PFSK-1 (cell line): ENCODE measurements around the gene POMP.

Source experiments
- FOXP2 ChIP-seq: optimal IDR thresholded peaks from 2 replicates; pipeline ENCODE3; 2011; ENCODE audit warnings: borderline replicate concordance, control low read depth, inconsistent platforms; ENCODE audit not compliant: insufficient read depth; ENCODE audit errors: extremely low read length, extremely low read depth
- POLR2AphosphoS5 ChIP-seq: IDR thresholded peaks from 2 replicates; pipeline ENCODE4 v1.6.1; 2012; ENCODE audit warnings: low read depth, mild to moderate bottlenecking, control low read depth, low read length, moderate library complexity
- REST ChIP-seq, 2 experiments: IDR thresholded peaks; 2 replicates each; pipeline versions ENCODE4 v1.6.1 to v1.8.0; 2011 to 2012; ENCODE audit warnings: low read depth in 2 of 2, low read length in 2 of 2, control low read depth in 1 of 2, inconsistent platforms in 1 of 2, mild to moderate bottlenecking in 1 of 2, moderate library complexity in 1 of 2; ENCODE audit not compliant: insufficient read depth in 1 of 2
- SIN3A ChIP-seq: IDR thresholded peaks from 2 replicates; pipeline ENCODE4 v1.6.1; 2012; ENCODE audit warnings: mild to moderate bottlenecking, low read length, moderate library complexity, borderline replicate concordance; ENCODE audit not compliant: insufficient read depth
- TAF1 ChIP-seq: IDR thresholded peaks from 2 replicates; pipeline ENCODE4 v1.6.1; 2012; ENCODE audit warnings: low read length, control low read depth, borderline replicate concordance; ENCODE audit not compliant: insufficient read depth

POMP gene

DNA sequence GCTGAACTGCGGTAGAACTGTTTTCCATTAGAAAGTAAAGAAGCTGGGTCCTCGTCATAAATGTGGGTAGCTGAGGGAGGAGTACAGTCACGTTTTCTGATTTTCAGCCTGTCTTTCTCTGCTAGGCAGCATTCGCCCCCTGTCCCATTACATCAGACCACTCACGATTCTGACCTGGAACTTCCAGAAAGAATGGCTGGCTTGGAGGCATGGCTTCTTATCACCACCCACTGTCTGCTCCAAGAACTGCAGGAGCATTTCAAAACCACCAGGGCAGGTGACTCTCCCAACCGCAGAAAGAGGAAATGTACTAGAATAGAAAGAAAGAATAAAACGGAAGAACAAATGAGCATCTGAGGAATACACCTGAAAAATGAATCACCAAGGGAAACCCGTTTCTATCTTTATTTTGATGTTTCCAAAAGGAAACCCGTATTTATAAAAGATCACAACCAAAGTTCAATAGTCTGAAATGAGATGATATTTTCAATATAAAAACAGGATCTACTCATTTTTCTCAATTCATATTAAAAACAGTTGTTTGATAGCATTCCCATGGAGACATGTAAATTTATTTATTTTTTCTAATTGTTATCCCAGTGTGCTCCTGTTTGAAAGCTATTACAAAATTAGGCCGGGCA, 22.1 kb upstream of the POMP start:
- TF ChIP-seq FOXP2 (no peak), TAF1 (no peak), REST (IDR thresholded peaks at IDR 0.05; ENCODE audit: insufficient read depth in 1 of 2, low read depth in 2 of 2, low read length in 2 of 2) (no peak), SIN3A (no peak), POLR2AphosphoS5 (no peak)

DNA sequence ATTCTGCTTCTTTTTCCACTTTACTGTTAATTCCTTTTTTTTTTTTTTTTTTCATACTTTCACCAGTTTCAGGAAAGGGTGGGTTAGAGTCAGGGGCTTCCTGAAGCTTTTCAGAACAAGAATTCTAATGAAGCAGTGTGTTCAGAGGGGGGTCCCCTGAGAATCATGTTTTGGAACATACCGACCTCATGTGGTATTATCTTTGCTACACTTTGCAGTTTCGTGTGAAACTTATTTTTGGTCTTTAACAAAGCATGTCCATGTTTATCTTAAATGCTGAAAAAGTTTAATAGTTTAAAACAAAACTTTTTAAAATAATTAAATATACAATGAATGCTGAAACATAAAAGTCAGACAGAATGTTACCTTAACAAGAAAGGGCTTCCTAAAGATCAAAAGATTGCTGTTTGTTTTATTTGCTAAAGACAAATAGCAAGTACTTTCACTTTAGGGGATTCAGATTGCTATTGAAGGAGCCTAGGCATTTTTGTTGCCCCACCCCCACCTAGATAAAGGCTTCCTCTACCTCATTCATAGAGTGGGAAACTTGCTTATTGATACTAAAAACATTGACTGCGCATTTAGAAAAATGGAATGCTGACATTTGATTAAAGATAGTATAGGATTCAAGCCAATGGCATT, 21.1 kb upstream of the POMP start:
- TF ChIP-seq TAF1 (no peak), POLR2AphosphoS5 (no peak)

GRCh38 chr13:28638756-28639155, 20.2 kb upstream of the POMP start:
- TF ChIP-seq FOXP2 (no peak), TAF1 (no peak)

GRCh38 chr13:28640861-28641599, 17.9 kb upstream of the POMP start:
- TF ChIP-seq FOXP2 = no peak
- TF ChIP-seq TAF1 = no peak
- no peak for TF ChIP-seq REST (IDR thresholded peaks at IDR 0.05; ENCODE audit: insufficient read depth in 1 of 2, low read depth in 2 of 2, low read length in 2 of 2)
- TF ChIP-seq POLR2AphosphoS5 = no peak
- no peak for TF ChIP-seq SIN3A

GRCh38 chr13:28641600-28641926, 17.4 kb upstream of the POMP start:
- TF ChIP-seq FOXP2 = no peak
- no peak for TF ChIP-seq TAF1
- TF ChIP-seq SIN3A = no peak
- TF ChIP-seq POLR2AphosphoS5 = no peak
- TF ChIP-seq REST (IDR thresholded peaks at IDR 0.05; ENCODE audit: insufficient read depth in 1 of 2, low read depth in 2 of 2, low read length in 2 of 2) = no peak

DNA sequence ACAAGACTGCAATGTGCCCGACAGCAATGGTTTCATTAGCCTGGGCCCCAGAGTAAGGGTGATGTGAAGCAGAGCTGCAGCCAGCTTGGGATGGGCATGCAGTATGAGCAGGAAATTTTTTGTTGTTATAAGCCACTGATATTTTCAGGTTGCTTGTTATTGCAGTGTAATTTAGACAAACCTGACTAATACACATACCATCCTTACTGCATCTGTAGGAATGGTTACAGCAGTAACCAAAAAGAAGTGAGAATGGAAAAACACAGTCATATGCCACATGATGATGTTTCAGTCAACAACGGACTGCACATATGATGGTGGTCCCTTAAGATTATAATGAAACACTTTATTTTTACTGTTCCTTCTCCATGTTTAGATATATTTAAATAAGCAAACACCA, 8.6 kb upstream of the POMP start:
- TF ChIP-seq POLR2AphosphoS5 (no peak), TAF1 (no peak), REST (IDR thresholded peaks at IDR 0.05; ENCODE audit: insufficient read depth in 1 of 2, low read depth in 2 of 2, low read length in 2 of 2) (no peak), SIN3A (no peak), FOXP2 (no peak)
